IMR-90 (cell line): ENCODE results near the gene UGT3A1. TPM values are rescaled to one million over a fixed set of nuclear protein-coding genes. Genes with fewer than 3 reads are reported as not detected.
"Not testable (repeated sequence)": the region's sequence is repeated elsewhere in the genome, so short reads cannot be mapped to it uniquely, and the experiment has no call there.

Experiments used
- ATAC-seq: fragments of 200-7000 bp; cut with Tn5 transposase; 2 replicates; pipeline ENCODE4 v1.9.1; 2020; ENCODE audit warnings: low read depth, mild to moderate bottlenecking, moderate library complexity
- BruUV-seq: library from RNA; stranded (reverse); fragments of 400-500 nt; replicated peaks from 2 replicates; lab custom pipeline; 2021; lab: Mats Ljungman, UMichigan
- CTCF ChIA-PET: fragments of 300-600 bp; formaldehyde crosslinking; extraction: SDS; loops from one replicate; lab custom pipeline; 2021; ENCODE audit warnings: antibody characterized with exemption; lab: Yijun Ruan, JAX
- POLR2A ChIA-PET: fragments of 300-600 bp; sonication (Branson Sonifier 250); formaldehyde crosslinking; loops from one replicate; lab custom pipeline; 2022; ENCODE audit warnings: antibody characterized with exemption; ENCODE audit not compliant: unreplicated experiment; lab: Charles Lee
- DNase-seq: peaks from one replicate; pipeline ENCODE4 v3.0.0; 2013
- H2AFZ ChIP-seq: replicated peaks from 2 replicates; pipeline ENCODE3; 2013; ENCODE audit warnings: low read length, mild to moderate bottlenecking; ENCODE audit not compliant: poor library complexity
- H2AK5ac ChIP-seq: 2 replicates; pipeline ENCODE4 v1.6.1; 2013; ENCODE audit warnings: low read depth, low read length, inconsistent platforms
- H2AK9ac ChIP-seq: replicated peaks from 2 replicates; pipeline ENCODE3; 2013; ENCODE audit warnings: mild to moderate bottlenecking, low read depth, low read length, moderate library complexity; ENCODE audit not compliant: poor library complexity
- H2BK120ac ChIP-seq: 2 replicates; pipeline ENCODE4 v1.6.1; 2013; ENCODE audit warnings: low read depth, low read length, inconsistent platforms
- H2BK15ac ChIP-seq: 3 replicates; pipeline ENCODE4 v1.6.1; 2013; ENCODE audit warnings: low read depth, low read length, inconsistent platforms
- H2BK20ac ChIP-seq: 2 replicates; pipeline ENCODE4 v1.6.1; 2013; ENCODE audit warnings: low read depth, mild to moderate bottlenecking, inconsistent platforms, low read length, moderate library complexity
- H2BK5ac ChIP-seq: 2 replicates; pipeline ENCODE4 v1.6.1; 2013; ENCODE audit warnings: mild to moderate bottlenecking, low read depth, low read length, inconsistent platforms; ENCODE audit not compliant: poor library complexity, severe bottlenecking
- H3K14ac ChIP-seq: replicated peaks from 2 replicates; pipeline ENCODE4 v1.6.1; 2013; ENCODE audit warnings: low read depth, low read length, inconsistent platforms
- H3K18ac ChIP-seq: 2 replicates; pipeline ENCODE4 v1.6.1; 2013; ENCODE audit warnings: low read depth, low read length, control low read depth
- H3K23ac ChIP-seq: 2 replicates; pipeline ENCODE4 v1.6.1; 2013; ENCODE audit warnings: low read depth, low read length, inconsistent platforms
- H3K27ac ChIP-seq: 2 replicates; pipeline ENCODE4 v1.5.1; 2013; ENCODE audit warnings: mild to moderate bottlenecking, control low read depth, low read length; ENCODE audit not compliant: insufficient read depth
- H3K27me3 ChIP-seq: 2 replicates; pipeline ENCODE4 v1.6.1; 2013; ENCODE audit warnings: low read length; ENCODE audit not compliant: control insufficient read depth, insufficient read depth
- H3K36me3 ChIP-seq: 2 replicates; pipeline ENCODE4 v1.6.1; 2013; ENCODE audit warnings: low read length, mixed read lengths; ENCODE audit not compliant: control insufficient read depth, insufficient read depth
- H3K4ac ChIP-seq: 2 replicates; pipeline ENCODE4 v1.6.1; 2013; ENCODE audit warnings: low read depth, low read length, inconsistent platforms
- H3K4me1 ChIP-seq: 2 replicates; pipeline ENCODE4 v1.6.1; 2013; ENCODE audit warnings: low read length, mixed read lengths; ENCODE audit not compliant: control insufficient read depth, insufficient read depth
- H3K4me2 ChIP-seq: 2 replicates; pipeline ENCODE4 v1.6.1; 2013; ENCODE audit warnings: low read depth, mild to moderate bottlenecking, control low read depth, low read length, moderate library complexity
- H3K4me3 ChIP-seq: 2 replicates; pipeline ENCODE4 v1.5.1; 2013; ENCODE audit warnings: low read depth, mild to moderate bottlenecking, control low read depth, low read length, moderate library complexity; ENCODE audit not compliant: insufficient read depth
- H3K56ac ChIP-seq: 2 replicates; pipeline ENCODE4 v1.6.1; 2013; ENCODE audit warnings: low read length, inconsistent platforms; ENCODE audit not compliant: insufficient read depth; ENCODE audit errors: extremely low read depth
- H3K79me1 ChIP-seq, 2 experiments: 2 replicates each; pipeline ENCODE4 v1.6.1; 2013; ENCODE audit warnings: low read length in 2 of 2, inconsistent platforms in 1 of 2, low read depth in 1 of 2
- H3K9ac ChIP-seq: 2 replicates; pipeline ENCODE4 v1.6.1; 2013; ENCODE audit warnings: low read depth, low read length, control low read depth
- H3K9me1 ChIP-seq: 2 replicates; pipeline ENCODE4 v1.6.1; 2013; ENCODE audit warnings: low read length, inconsistent platforms; ENCODE audit not compliant: insufficient read depth
- H3K9me3 ChIP-seq: 2 replicates; pipeline ENCODE4 v1.6.1; 2013; ENCODE audit warnings: low read length; ENCODE audit not compliant: control insufficient read depth, insufficient read depth
- H4K20me1 ChIP-seq: 2 replicates; pipeline ENCODE4 v1.6.1; 2013; ENCODE audit warnings: low read length, inconsistent platforms; ENCODE audit not compliant: insufficient read depth
- H4K5ac ChIP-seq: 2 replicates; pipeline ENCODE4 v1.6.1; 2013; ENCODE audit warnings: mild to moderate bottlenecking, low read depth, low read length, control low read depth
- H4K8ac ChIP-seq, 2 experiments: 2 replicates each; pipeline ENCODE4 v1.6.1; 2013; ENCODE audit warnings: low read depth in 2 of 2, low read length in 2 of 2, control low read depth in 1 of 2, inconsistent platforms in 1 of 2
- H4K91ac ChIP-seq: 2 replicates; pipeline ENCODE4 v1.6.1; 2013; ENCODE audit warnings: low read depth, low read length, inconsistent platforms; ENCODE audit not compliant: insufficient read depth
- CHD1 ChIP-seq: IDR thresholded peaks from 2 replicates; pipeline ENCODE4 v1.6.1; 2012; ENCODE audit warnings: low read depth, low read length, improper control_type of control experiment
- NFE2L2 ChIP-seq: fragments of 150-350 bp; IDR thresholded peaks from 2 replicates; pipeline ENCODE4 v1.6.1; 2016; ENCODE audit warnings: low read depth, mild to moderate bottlenecking, low read length
- POLR2A ChIP-seq: IDR thresholded peaks from 2 replicates; pipeline ENCODE4 v1.6.1; 2012; ENCODE audit warnings: mild to moderate bottlenecking, low read depth, low read length
- RAD21 ChIP-seq: IDR thresholded peaks from 2 replicates; pipeline ENCODE4 v1.6.1; 2012; ENCODE audit warnings: low read length, improper control_type of control experiment
- SMC3 ChIP-seq: fragments of 150-350 bp; IDR thresholded peaks from 2 replicates; pipeline ENCODE4 v1.6.1; 2016; ENCODE audit warnings: low read depth, mild to moderate bottlenecking, antibody characterized with exemption, low read length, moderate library complexity
- WGBS, 2 experiments: methylation state at CpG; one replicate each; pipeline versions ENCODE4 v1.1.5 to v1.1.7; 2013; ENCODE audit warnings: missing lambda C conversion rate in 2 of 2; ENCODE audit not compliant: insufficient read length in 1 of 2; ENCODE audit errors: extremely low coverage in 2 of 2; 5-methylcytosine and 5-hydroxymethylcytosine counted together
- dilution Hi-C: fragments of 300-500 bp; cut with HindIII; formaldehyde crosslinking; loops from one replicate; pipeline ENCODE4 v1.14.3; 2018; ENCODE audit warnings: low sequenced_read_pairs; ENCODE audit not compliant: unreplicated experiment
- in situ Hi-C: fragments of 300-500 bp; cut with MboI; formaldehyde crosslinking; loops from 3 replicates; pipeline ENCODE4 v1.14.3; 2019; ENCODE audit warnings: low sequenced_read_pairs, inconsistent platforms, mixed read lengths
- intact Hi-C: fragments of 100-400 bp; cut with micrococcal nuclease; formaldehyde crosslinking; loops from 2 replicates; pipeline ENCODE4 v1.10.0; 2022
- polyA plus RNA-seq, 3 experiments: library from polyadenylated mRNA; depleted of rRNA; stranded (reverse); fragments of >200 nt; gene quantifications; 2 replicates each; pipeline ENCODE4 v1.2.3, GENCODE V29; 2012; ENCODE audit warnings: low replicate concordance in 1 of 3
- total RNA-seq: library from RNA; depleted of rRNA; stranded (reverse); fragments of >200 nt; gene quantifications from 2 replicates; pipeline ENCODE4 v1.2.3, GENCODE V29; 2012

UGT3A1 gene
- total and polyA plus RNA-seq, 2 of the 4 experiments (the other 2 are of a cell fraction) = not detected

DNA sequence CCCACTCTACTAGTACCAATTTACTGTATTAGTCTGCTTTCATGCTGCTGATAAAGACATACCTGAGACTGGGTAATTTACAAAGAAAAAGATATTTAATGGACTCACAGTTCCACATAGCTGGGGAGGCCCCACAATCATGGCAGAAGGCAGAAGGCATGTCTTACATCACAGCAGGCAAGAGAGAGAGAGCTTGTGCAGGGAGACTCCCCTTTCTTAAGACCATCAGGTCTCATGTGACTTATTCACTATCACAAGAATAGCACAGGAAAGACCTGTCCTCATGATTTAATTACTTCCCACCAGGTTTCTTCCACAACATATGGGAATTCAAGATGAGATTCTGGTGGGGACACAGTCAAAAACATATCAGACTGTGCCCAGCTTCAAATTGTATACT, 11.5 kb downstream of the UGT3A1 start:
- H2BK15ac ChIP-seq = no peak overlapping the region
- POLR2A ChIA-PET = no interaction called here

DNA sequence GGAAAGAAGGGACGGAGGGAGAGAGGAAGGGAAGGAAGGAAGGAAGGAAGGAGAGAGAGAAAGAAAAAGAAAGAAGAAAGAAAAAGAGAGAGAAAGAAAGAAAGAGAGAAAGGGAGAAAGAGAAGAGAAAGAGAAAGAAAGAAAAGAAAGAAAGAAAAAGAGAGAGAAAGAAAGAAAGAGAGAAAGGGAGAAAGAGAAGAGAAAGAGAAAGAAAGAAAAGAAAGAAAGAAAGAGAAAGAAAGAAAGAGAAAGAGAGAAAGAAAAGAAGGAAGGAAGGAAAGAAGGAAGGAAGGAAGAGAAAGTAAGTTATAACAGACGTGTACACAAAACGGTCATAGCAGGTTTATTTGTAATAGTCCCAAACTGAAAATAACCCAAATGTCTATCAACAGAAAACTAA, 14.3 kb downstream of the UGT3A1 start:
- dilution Hi-C loops, BruUV-seq, in situ Hi-C loops: not testable (repeated sequence)

More for the DNA sequence above, 11.5 kb downstream of the UGT3A1 start:
- Histone ChIP-seq H4K91ac (no peak overlapping the region), H3K27ac (no peak overlapping the region), H2AK9ac (no peak overlapping the region), H3K18ac (no peak overlapping the region), H3K4ac (no peak overlapping the region), H3K79me1 (no peaks in the 10 kb centered on the region), H3K14ac (no peak overlapping the region), H2AK5ac (no peak overlapping the region), H2BK20ac (no peak overlapping the region), H2BK120ac (no peak overlapping the region), H3K27me3 (no peaks in the 10 kb centered on the region), H4K5ac (no peak overlapping the region), H4K20me1 (no peaks in the 10 kb centered on the region), H3K36me3 (no peaks in the 10 kb centered on the region), H3K4me1 (no peaks in the 10 kb centered on the region), H3K9me1 (no peaks in the 10 kb centered on the region), H4K8ac (no peak overlapping the region), H3K9me3 (no peaks in the 10 kb centered on the region), H3K23ac (no peak overlapping the region), H3K4me3 (no peak overlapping the region), H3K9ac (no peak overlapping the region), H3K4me2 (no peak overlapping the region), H2AFZ (no peak overlapping the region), H3K56ac (no peak overlapping the region), H2BK5ac (no peak overlapping the region)
- CTCF ChIA-PET = no interaction called here
- ATAC-seq (no peak), DNase-seq (no peak)
- no TSS peak for BruUV-seq
- intact Hi-C loops = no loop called here
- in situ Hi-C loops = no loop called here
- TF ChIP-seq CHD1 (no peak), SMC3 (no peak), NFE2L2 (no peak), POLR2A (no peak), RAD21 (no peak)
- dilution Hi-C loops = no loop called here

More for the DNA sequence above, 14.3 kb downstream of the UGT3A1 start:
- H2AK5ac ChIP-seq, H3K4ac ChIP-seq, H3K36me3 ChIP-seq, H3K4me3 ChIP-seq, H3K9ac ChIP-seq, POLR2A ChIA-PET, H3K79me1 ChIP-seq, H4K8ac ChIP-seq, H2BK20ac ChIP-seq, H4K91ac ChIP-seq, H3K9me1 ChIP-seq, H3K9me3 ChIP-seq, H3K14ac ChIP-seq, H3K4me1 ChIP-seq, H2BK120ac ChIP-seq, H3K18ac ChIP-seq, CTCF ChIA-PET, DNase-seq, H2BK15ac ChIP-seq, H3K27me3 ChIP-seq, H3K56ac ChIP-seq, H2BK5ac ChIP-seq, intact Hi-C loops, H2AK9ac ChIP-seq, H3K4me2 ChIP-seq, H4K20me1 ChIP-seq, H3K23ac ChIP-seq, H3K27ac ChIP-seq, H2AFZ ChIP-seq, H4K5ac ChIP-seq, ATAC-seq: not testable (repeated sequence)
- WGBS, 2 experiments = 44% methylated on average over 1 of the region's 3 CpGs; no CpG with 5 or more reads in 1 of the 2 experiments
